Measurements from ENCODE around the gene CLCN6. TPM values are rescaled to one million over a fixed set of nuclear protein-coding genes. Genes with fewer than 3 reads are reported as not detected.

Gene CLCN6
- total and polyA plus RNA-seq, 2 of the 13 experiments (the other 11 are each of a cell fraction or from before 2014, with no cell fraction given): 14.9 to 19.3 TPM

DNA sequence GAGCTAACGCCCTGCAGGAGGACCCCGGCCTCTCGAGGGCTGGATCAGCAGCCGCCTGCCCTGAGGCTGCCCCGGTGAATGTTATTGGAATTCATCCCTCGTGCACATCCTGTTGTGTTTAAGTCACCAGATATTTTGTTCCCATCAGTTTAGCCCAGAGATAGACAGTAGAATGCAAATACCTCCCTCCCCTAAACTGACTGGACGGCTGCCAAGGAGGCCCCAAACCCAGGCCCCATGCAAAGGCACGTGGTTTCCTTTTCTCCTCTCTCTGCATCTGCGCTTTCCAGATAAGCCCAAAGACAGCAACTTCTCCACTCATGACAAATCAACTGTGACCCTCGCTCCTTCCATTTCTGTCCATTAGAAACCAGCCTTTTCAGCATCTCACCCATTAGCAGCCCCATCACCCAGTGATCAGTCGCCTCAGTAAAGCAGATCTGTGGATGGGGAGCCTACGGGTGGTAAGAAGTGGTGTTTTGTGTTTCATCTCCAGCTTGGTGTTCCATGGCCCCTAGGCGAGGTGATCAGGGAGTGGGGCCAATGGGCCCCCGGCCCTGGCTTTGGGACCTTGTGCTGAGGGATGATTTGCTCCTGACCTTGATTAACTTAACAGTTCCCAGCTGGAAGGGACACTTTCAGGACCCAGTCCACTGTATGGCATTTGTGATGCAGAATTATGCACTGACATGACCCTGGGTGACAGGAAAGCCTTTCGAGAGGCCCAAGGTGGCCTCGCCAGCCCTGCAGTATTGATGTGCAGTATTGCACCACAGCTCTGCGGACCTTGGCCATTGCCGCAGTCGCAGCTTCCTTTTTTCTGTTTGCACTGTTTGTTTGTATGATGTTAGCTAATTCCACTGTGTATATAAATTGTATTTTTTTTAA, 36.4 kb downstream of the CLCN6 start (continued):
- TF ChIP-seq, protein P1, sequence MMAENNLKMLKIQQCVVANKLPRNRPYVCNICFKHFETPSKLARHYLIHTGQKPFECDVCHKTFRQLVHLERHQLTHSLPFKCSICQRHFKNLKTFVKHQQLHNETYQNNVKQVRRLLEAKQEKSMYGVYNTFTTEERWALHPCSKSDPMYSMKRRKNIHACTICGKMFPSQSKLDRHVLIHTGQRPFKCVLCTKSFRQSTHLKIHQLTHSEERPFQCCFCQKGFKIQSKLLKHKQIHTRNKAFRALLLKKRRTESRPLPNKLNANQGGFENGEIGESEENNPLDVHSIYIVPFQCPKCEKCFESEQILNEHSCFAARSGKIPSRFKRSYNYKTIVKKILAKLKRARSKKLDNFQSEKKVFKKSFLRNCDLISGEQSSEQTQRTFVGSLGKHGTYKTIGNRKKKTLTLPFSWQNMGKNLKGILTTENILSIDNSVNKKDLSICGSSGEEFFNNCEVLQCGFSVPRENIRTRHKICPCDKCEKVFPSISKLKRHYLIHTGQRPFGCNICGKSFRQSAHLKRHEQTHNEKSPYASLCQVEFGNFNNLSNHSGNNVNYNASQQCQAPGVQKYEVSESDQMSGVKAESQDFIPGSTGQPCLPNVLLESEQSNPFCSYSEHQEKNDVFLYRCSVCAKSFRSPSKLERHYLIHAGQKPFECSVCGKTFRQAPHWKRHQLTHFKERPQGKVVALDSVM (CRISPR knock-in tag; IDR thresholded peaks at IDR 0.05): peak; percentile 50; the same call in 1 of the 2 replicates
- TF ChIP-seq BRCA1 (CRISPR knock-in tag; IDR thresholded peaks at IDR 0.05) (no peak), GRHL1 (CRISPR knock-in tag; conservative IDR thresholded peaks at IDR 0.05) (no peak), ZSCAN12 (CRISPR knock-in tag; IDR thresholded peaks at IDR 0.05) (no peak), KLF15 (CRISPR knock-in tag; IDR thresholded peaks at IDR 0.05; ENCODE audit: borderline replicate concordance) (no peak), SP140L (CRISPR knock-in tag; IDR thresholded peaks at IDR 0.05; ENCODE audit: borderline replicate concordance) (no peak), ZNF235 (CRISPR knock-in tag; IDR thresholded peaks at IDR 0.05; ENCODE audit: borderline replicate concordance) (no peak), ZNF121 (CRISPR knock-in tag; IDR thresholded peaks at IDR 0.05) (no peak), ZNF383 (CRISPR knock-in tag; IDR thresholded peaks at IDR 0.05; ENCODE audit: borderline replicate concordance) (no peak), TBX2 (CRISPR knock-in tag; IDR thresholded peaks at IDR 0.05; ENCODE audit: borderline replicate concordance) (peak; percentile 88), CREB1 (IDR thresholded peaks at IDR 0.05) (peak; percentile 22; the same call in 1 of the 2 replicates), CREB1 (CRISPR knock-in tag; IDR thresholded peaks at IDR 0.05) (peak; percentile 80), NFIC (IDR thresholded peaks at IDR 0.05; ENCODE audit: low read length) (peak; percentile 64), ZNF558 (CRISPR knock-in tag; IDR thresholded peaks at IDR 0.05; ENCODE audit: borderline replicate concordance) (0 out of 2 replicates have a peak, but pooled peaks have one; percentile 71), PCBP1 (IDR thresholded peaks at IDR 0.05; ENCODE audit: borderline replicate concordance, low read depth, low read length) (no peak), NR1H2 (CRISPR knock-in tag; IDR thresholded peaks at IDR 0.05; ENCODE audit: borderline replicate concordance, low read depth) (0 out of 2 replicates have a peak, but pooled peaks have one; percentile 22), HMGXB4 (CRISPR knock-in tag; IDR thresholded peaks at IDR 0.05; ENCODE audit: borderline replicate concordance in 1 of 2, low read depth in 1 of 2) (peak; percentile 33 to 43; a peak in 1 of 4 replicates)
- TF ChIP-seq, protein P2, sequence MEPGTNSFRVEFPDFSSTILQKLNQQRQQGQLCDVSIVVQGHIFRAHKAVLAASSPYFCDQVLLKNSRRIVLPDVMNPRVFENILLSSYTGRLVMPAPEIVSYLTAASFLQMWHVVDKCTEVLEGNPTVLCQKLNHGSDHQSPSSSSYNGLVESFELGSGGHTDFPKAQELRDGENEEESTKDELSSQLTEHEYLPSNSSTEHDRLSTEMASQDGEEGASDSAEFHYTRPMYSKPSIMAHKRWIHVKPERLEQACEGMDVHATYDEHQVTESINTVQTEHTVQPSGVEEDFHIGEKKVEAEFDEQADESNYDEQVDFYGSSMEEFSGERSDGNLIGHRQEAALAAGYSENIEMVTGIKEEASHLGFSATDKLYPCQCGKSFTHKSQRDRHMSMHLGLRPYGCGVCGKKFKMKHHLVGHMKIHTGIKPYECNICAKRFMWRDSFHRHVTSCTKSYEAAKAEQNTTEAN (CRISPR knock-in tag; conservative IDR thresholded peaks at IDR 0.05): peak; percentile 30; the same call in 1 of the 2 replicates
- TF ChIP-seq, protein P3, sequence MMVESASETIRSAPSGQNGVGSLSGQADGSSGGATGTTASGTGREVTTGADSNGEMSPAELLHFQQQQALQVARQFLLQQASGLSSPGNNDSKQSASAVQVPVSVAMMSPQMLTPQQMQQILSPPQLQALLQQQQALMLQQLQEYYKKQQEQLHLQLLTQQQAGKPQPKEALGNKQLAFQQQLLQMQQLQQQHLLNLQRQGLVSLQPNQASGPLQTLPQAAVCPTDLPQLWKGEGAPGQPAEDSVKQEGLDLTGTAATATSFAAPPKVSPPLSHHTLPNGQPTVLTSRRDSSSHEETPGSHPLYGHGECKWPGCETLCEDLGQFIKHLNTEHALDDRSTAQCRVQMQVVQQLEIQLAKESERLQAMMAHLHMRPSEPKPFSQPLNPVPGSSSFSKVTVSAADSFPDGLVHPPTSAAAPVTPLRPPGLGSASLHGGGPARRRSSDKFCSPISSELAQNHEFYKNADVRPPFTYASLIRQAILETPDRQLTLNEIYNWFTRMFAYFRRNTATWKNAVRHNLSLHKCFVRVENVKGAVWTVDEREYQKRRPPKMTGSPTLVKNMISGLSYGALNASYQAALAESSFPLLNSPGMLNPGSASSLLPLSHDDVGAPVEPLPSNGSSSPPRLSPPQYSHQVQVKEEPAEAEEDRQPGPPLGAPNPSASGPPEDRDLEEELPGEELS (CRISPR knock-in tag; IDR thresholded peaks at IDR 0.05): peak; percentile 97

Measured in HepG2 (cell line).